Colonic mucosa (tissue), 4 donors: Measurements from ENCODE around the gene CADPS. TPM values are rescaled to one million over a fixed set of nuclear protein-coding genes. Genes with fewer than 3 reads are reported as not detected.

Experiments
- DNase-seq: peaks from one replicate; pipeline ENCODE4 v3.0.0-alpha.2; 2020
- H3K27ac ChIP-seq: fragments of 200-600 bp; one replicate; pipeline ENCODE4 v1.8.0; 2021
- H3K27me3 ChIP-seq: fragments of 200-600 bp; one replicate; pipeline ENCODE4 v1.8.0; 2021
- H3K36me3 ChIP-seq: fragments of 200-600 bp; one replicate; pipeline ENCODE4 v1.8.0; 2021
- H3K4me1 ChIP-seq: fragments of 200-600 bp; one replicate; pipeline ENCODE4 v1.8.0; 2021; ENCODE audit warnings: mild to moderate bottlenecking
- H3K4me3 ChIP-seq: fragments of 200-600 bp; one replicate; pipeline ENCODE4 v1.8.0; 2021
- H3K9ac ChIP-seq, 2 donors: one replicate each; pipeline ENCODE4 v1.7.0; 2013; ENCODE audit warnings: control low read depth in 2 of 2, low read depth in 2 of 2, low read length in 2 of 2
- H3K9me3 ChIP-seq: fragments of 200-600 bp; one replicate; pipeline ENCODE4 v1.8.0; 2021
- intact Hi-C: fragments of 100-400 bp; cut with DNase I; formaldehyde crosslinking; loops from one replicate; pipeline ENCODE4 v1.14.1; 2022
- total RNA-seq, 2 donors: library from RNA; stranded (reverse); fragmentation: NEBNext Ultra II Directional in 1 of 2; extraction: Animal tissue kit (Norgen Biotek cat#: 25700) in 1 of 2; gene quantifications; one replicate each; pipeline ENCODE4 v1.2.1, GENCODE V29; 2021
- TF ChIP-seq, protein P1 (sequence below): fragments of 200-600 bp; IDR thresholded peaks from one replicate; pipeline ENCODE4 v1.8.0; 2022; ENCODE audit warnings: antibody characterized with exemption, mild to moderate bottlenecking
- donor health status: healthy.
- donor health status: DM: no; HTN: no; CAD: no.
- donor health status: DM: no; HTN: no; CAD: no.

CADPS gene
- total RNA-seq, 2 donors from 2014 or later = 2.9 to 6.1 TPM

DNA sequence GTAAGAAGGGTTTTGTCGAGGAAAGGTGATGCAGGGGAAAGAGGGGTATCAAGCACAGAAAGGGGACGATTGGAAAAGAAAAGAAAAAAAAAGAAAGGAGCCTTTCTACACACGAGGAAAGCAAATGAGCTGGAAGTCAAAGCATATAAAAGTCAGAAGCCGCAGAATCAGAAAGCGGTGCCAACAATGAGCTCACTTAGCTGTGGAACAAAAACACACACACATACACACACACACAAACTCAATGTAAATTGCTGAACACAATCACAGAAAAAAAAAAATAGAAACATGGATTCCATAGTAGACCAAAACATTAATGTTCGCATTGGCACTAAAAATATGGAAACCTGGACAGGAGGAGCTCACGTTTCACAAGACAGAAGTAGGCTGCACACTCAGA is 438.4 kb downstream of the CADPS start:
- intact Hi-C loops = no loop called here
- H3K27me3 ChIP-seq = no peaks in the 10 kb centered on the region
- H3K36me3 ChIP-seq = no peaks in the 10 kb centered on the region
- TF ChIP-seq, protein P1, sequence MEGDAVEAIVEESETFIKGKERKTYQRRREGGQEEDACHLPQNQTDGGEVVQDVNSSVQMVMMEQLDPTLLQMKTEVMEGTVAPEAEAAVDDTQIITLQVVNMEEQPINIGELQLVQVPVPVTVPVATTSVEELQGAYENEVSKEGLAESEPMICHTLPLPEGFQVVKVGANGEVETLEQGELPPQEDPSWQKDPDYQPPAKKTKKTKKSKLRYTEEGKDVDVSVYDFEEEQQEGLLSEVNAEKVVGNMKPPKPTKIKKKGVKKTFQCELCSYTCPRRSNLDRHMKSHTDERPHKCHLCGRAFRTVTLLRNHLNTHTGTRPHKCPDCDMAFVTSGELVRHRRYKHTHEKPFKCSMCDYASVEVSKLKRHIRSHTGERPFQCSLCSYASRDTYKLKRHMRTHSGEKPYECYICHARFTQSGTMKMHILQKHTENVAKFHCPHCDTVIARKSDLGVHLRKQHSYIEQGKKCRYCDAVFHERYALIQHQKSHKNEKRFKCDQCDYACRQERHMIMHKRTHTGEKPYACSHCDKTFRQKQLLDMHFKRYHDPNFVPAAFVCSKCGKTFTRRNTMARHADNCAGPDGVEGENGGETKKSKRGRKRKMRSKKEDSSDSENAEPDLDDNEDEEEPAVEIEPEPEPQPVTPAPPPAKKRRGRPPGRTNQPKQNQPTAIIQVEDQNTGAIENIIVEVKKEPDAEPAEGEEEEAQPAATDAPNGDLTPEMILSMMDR = no peak
- H3K4me1 ChIP-seq = no peaks in the 10 kb centered on the region
- H3K27ac ChIP-seq = no peak overlapping the region
- no peak overlapping the region for H3K9ac ChIP-seq
- H3K4me3 ChIP-seq = no peak overlapping the region
- no peak for DNase-seq
- H3K9me3 ChIP-seq = no peaks in the 10 kb centered on the region

GRCh38 chr3:62433396-62433795 is 441.8 kb downstream of the CADPS start:
- no peak for DNase-seq
- H3K27me3 ChIP-seq = no peaks in the 10 kb centered on the region
- H3K36me3 ChIP-seq = no peaks in the 10 kb centered on the region
- no peaks in the 10 kb centered on the region for H3K9me3 ChIP-seq
- no peak overlapping the region for H3K9ac ChIP-seq
- H3K27ac ChIP-seq = no peak overlapping the region
- H3K4me1 ChIP-seq = no peaks in the 10 kb centered on the region
- intact Hi-C loops = no loop called here
- TF ChIP-seq, protein P1 = no peak
- no peak overlapping the region for H3K4me3 ChIP-seq

- no peaks in the 10 kb centered on the region for H3K4me1 ChIP-seq
- no peak overlapping the region for H3K27ac ChIP-seq
- H3K27me3 ChIP-seq = no peaks in the 10 kb centered on the region
Measured at GRCh38 chr3:62421207-62421606, 454.0 kb downstream of the CADPS start.

GRCh38 chr3:62416144-62416543 is 459.1 kb downstream of the CADPS start:
- Histone ChIP-seq H3K27me3 (no peaks in the 10 kb centered on the region), H3K4me1 (no peaks in the 10 kb centered on the region), H3K9ac (no peak overlapping the region), H3K36me3 (no peaks in the 10 kb centered on the region), H3K4me3 (no peak overlapping the region), H3K9me3 (no peaks in the 10 kb centered on the region), H3K27ac (no peak overlapping the region)
- intact Hi-C loops = no loop called here
- DNase-seq = no peak
- TF ChIP-seq, protein P1 = no peak

More at GRCh38 chr3:62421207-62421606, 454.0 kb downstream of the CADPS start:
- intact Hi-C loops = no loop called here
- Histone ChIP-seq H3K9ac (no peak overlapping the region), H3K9me3 (no peaks in the 10 kb centered on the region), H3K36me3 (no peaks in the 10 kb centered on the region), H3K4me3 (no peak overlapping the region)
- TF ChIP-seq, protein P1 = no peak
- DNase-seq = no peak

DNA sequence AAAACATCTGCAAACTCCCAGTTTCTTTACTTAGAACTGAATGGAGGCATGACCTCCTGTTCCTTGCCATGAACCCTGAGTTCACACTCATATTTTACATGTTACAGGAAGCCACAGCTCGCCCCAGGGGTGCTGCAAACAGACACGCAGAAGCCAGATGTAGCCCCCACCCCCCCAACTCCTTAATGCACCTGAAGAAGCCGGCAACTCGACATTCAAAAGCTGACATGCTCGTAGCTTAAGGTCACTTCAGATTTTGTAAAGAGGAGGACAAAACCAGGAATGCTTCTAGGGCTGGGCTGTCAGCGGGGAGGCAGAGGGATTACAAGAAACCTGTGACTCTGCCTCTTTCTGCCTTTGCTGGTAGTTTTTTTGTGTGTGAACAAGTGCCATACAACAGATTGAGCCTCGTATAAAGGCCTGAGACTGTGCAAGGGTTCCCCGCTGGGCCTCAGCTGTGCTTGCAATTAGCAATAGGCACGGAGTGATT is 459.9 kb downstream of the CADPS start:
- no peak for DNase-seq
- Histone ChIP-seq H3K4me3 (no peak overlapping the region), H3K9me3 (no peaks in the 10 kb centered on the region), H3K36me3 (no peaks in the 10 kb centered on the region), H3K27me3 (no peaks in the 10 kb centered on the region), H3K9ac (no peak overlapping the region), H3K27ac (no peak overlapping the region), H3K4me1 (no peaks in the 10 kb centered on the region)
- TF ChIP-seq, protein P1 = no peak
- intact Hi-C loops = no loop called here
